Suprapubic skin (tissue), 4 donors: Measurements from ENCODE around the gene WWOX. TPM values are rescaled to one million over a fixed set of nuclear protein-coding genes. Genes with fewer than 3 reads are reported as not detected.

Source experiments
- DNase-seq, 2 donors: peaks; one replicate each; pipeline ENCODE4 v3.0.0-alpha.2; 2019; ENCODE audit warnings: low spot score in 2 of 2
- H3K27ac ChIP-seq: fragments of 200-600 bp; sonication (generic); one replicate; pipeline ENCODE4 v1.5.1; 2019
- H3K27me3 ChIP-seq: fragments of 200-600 bp; sonication (generic); one replicate; pipeline ENCODE4 v1.5.1; 2019
- H3K36me3 ChIP-seq: fragments of 200-600 bp; sonication (generic); one replicate; pipeline ENCODE4 v1.5.1; 2019
- H3K4me1 ChIP-seq: fragments of 200-600 bp; sonication (generic); one replicate; pipeline ENCODE4 v1.5.1; 2019
- H3K4me3 ChIP-seq: fragments of 200-600 bp; sonication (generic); one replicate; pipeline ENCODE4 v1.5.1; 2019; ENCODE audit warnings: mild to moderate bottlenecking
- H3K9me3 ChIP-seq: fragments of 200-600 bp; sonication (generic); one replicate; pipeline ENCODE4 v1.5.1; 2019
- EP300 ChIP-seq: sonication (generic); formaldehyde crosslinking; IDR thresholded peaks from one replicate; pipeline ENCODE4 v1.6.1; 2017; ENCODE audit warnings: antibody characterized with exemption
- POLR2A ChIP-seq, 2 donors: fragments of 450-650 bp; IDR thresholded peaks; one replicate each; pipeline ENCODE4 v1.6.1; 2017; ENCODE audit warnings: antibody characterized with exemption in 2 of 2, mild to moderate bottlenecking in 2 of 2, moderate library complexity in 2 of 2
- POLR2AphosphoS5 ChIP-seq, 3 donors: sonication (generic); formaldehyde crosslinking; IDR thresholded peaks; one replicate each; pipeline ENCODE4 v1.6.1; 2017; ENCODE audit warnings: antibody characterized with exemption in 3 of 3
- WGBS: methylation state at CpG from one replicate; pipeline ENCODE4 v1.1.5; 2018; 5-methylcytosine and 5-hydroxymethylcytosine counted together
- total RNA-seq, 4 donors: library from RNA; depleted of rRNA; stranded (reverse); fragments of >200 nt; gene quantifications; one replicate each; pipeline ENCODE4 v1.1.0, GENCODE V29; 2016
- TF ChIP-seq, protein P1 (sequence below), 2 donors: fragments of 200-600 bp in 1 of 2; fragments of 450-650 bp in 1 of 2; sonication (generic) in 1 of 2; IDR thresholded peaks; one replicate each; pipeline ENCODE4 v1.5.1; 2016 to 2019; ENCODE audit warnings: antibody characterized with exemption in 2 of 2, mild to moderate bottlenecking in 1 of 2, moderate library complexity in 1 of 2

WWOX gene
- total RNA-seq, 4 donors from 2014 or later: 29.6 to 104 (median 47.3) TPM

DNA sequence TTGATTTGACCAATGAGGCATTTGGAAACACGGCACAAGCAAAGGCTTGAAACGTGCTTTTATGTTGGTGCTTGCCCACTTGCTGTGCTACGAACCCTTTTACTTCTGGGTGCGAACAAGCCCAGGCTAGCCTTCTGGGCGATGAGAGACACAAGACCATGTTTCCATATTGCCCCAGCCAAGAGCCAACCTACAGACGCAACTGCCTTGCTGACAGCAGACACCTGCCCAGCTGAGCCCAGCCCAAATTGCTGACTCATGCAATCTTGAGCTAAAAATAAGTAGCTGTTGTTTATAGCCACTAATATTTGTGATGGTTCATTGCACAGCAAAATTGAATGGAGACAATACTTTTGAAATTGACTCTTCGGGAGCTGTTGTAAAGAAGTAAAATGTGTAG is 464.5 kb downstream of the WWOX start:
- Histone ChIP-seq H3K4me3 (no peak overlapping the region), H3K4me1 (peaks cover 9% of the 10 kb centered on the region), H3K27ac (no peak overlapping the region), H3K36me3 (no peaks in the 10 kb centered on the region), H3K9me3 (no peaks in the 10 kb centered on the region), H3K27me3 (no peaks in the 10 kb centered on the region)
- TF ChIP-seq, protein P1, sequence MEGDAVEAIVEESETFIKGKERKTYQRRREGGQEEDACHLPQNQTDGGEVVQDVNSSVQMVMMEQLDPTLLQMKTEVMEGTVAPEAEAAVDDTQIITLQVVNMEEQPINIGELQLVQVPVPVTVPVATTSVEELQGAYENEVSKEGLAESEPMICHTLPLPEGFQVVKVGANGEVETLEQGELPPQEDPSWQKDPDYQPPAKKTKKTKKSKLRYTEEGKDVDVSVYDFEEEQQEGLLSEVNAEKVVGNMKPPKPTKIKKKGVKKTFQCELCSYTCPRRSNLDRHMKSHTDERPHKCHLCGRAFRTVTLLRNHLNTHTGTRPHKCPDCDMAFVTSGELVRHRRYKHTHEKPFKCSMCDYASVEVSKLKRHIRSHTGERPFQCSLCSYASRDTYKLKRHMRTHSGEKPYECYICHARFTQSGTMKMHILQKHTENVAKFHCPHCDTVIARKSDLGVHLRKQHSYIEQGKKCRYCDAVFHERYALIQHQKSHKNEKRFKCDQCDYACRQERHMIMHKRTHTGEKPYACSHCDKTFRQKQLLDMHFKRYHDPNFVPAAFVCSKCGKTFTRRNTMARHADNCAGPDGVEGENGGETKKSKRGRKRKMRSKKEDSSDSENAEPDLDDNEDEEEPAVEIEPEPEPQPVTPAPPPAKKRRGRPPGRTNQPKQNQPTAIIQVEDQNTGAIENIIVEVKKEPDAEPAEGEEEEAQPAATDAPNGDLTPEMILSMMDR (IDR thresholded peaks at IDR 0.05): no peak
- TF ChIP-seq EP300: no peak
- no peak for TF ChIP-seq POLR2AphosphoS5 (IDR thresholded peaks at IDR 0.05)
- TF ChIP-seq POLR2A (IDR thresholded peaks at IDR 0.05): no peak
- 37% methylated on average over 4 of the region's 7 CpGs for WGBS
- DNase-seq: no peak

DNA sequence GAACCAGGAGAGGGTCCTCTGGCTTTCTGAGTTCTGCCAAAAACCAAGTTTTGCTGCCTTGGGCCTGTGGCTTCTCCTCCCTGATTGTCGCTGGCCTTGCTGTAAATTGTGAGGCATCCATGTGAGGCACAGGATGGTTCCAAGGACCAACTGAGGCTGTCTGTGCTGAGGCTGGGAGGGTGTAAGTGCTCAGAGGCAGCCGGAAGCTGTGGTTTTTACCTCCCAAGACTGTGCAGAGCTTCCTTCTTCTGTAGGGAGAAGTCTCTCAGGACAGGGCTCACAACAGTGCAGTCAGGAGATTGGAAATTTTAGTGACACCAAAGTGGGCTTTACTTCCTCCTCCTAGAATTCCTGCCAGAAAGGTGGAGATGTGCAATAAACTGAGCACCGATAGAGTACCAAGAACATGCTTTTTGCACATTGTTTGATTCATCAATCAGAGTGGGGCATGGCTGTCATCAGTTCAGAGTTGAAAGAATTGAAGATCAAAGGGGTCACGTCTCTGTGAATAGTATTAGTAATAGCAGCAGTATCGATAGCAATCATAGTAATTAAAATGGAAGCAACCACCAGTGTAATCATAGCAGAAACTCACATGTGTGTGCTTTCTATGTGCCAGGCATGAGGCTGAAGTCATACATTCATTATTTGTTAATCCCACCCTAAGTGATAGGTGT is 467.1 kb downstream of the WWOX start:
- no peaks in the 10 kb centered on the region for H3K27me3 ChIP-seq
- DNase-seq: no peak
- TF ChIP-seq POLR2AphosphoS5 (IDR thresholded peaks at IDR 0.05) (no peak), EP300 (no peak), POLR2A (IDR thresholded peaks at IDR 0.05) (no peak)
- TF ChIP-seq, protein P1 (IDR thresholded peaks at IDR 0.05): no peak
- H3K36me3 ChIP-seq: no peaks in the 10 kb centered on the region
- WGBS: 73% methylated on average over 4 of the region's 5 CpGs
- no peaks in the 10 kb centered on the region for H3K9me3 ChIP-seq
- H3K4me3 ChIP-seq: no peak overlapping the region
- H3K4me1 ChIP-seq: peaks cover 9% of the 10 kb centered on the region
- no peak overlapping the region for H3K27ac ChIP-seq

DNA sequence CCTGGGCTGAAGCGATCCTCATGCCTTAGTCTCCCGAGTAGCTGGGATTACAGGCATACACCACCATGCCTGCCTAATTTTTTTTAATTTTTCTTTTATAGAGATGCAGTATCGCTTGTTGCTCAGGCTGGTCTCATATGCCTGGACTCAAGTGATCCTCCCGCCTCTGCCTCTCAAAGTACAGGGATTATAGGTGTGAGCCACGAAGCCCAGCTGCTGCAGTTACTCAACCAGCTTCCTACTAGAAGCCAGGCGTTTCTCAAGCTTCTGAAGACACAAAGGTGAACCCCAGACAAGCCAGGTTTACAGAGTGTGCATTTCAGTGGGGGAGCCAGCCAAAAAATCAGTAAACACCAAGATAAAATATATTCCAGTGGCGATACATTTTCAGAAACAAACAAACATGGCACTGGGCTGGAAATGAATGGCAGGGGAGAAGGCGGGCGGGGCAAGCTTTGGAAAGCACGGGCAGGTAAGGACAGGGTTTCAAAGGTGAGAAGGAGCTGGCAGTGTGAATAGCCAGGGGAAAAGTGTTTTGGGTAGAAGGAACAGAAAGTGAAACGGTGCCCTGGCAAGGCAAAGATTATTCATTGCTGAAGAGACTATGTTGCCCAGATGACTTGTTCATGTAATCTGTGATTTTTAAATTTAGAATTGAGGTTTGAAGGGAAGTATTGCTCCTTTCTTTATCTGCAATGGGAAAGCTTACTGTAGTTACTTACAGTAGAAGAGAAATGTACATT is 471.1 kb downstream of the WWOX start:
- DNase-seq: no peak
- 77% methylated on average over 11 of the region's 11 CpGs for WGBS
- Histone ChIP-seq H3K27ac (no peak overlapping the region), H3K9me3 (no peaks in the 10 kb centered on the region), H3K4me1 (no peaks in the 10 kb centered on the region), H3K4me3 (no peak overlapping the region), H3K27me3 (no peaks in the 10 kb centered on the region), H3K36me3 (no peaks in the 10 kb centered on the region)
- TF ChIP-seq, protein P1 (IDR thresholded peaks at IDR 0.05): no peak
- TF ChIP-seq POLR2A (IDR thresholded peaks at IDR 0.05) (no peak), EP300 (no peak), POLR2AphosphoS5 (IDR thresholded peaks at IDR 0.05) (no peak)

DNA sequence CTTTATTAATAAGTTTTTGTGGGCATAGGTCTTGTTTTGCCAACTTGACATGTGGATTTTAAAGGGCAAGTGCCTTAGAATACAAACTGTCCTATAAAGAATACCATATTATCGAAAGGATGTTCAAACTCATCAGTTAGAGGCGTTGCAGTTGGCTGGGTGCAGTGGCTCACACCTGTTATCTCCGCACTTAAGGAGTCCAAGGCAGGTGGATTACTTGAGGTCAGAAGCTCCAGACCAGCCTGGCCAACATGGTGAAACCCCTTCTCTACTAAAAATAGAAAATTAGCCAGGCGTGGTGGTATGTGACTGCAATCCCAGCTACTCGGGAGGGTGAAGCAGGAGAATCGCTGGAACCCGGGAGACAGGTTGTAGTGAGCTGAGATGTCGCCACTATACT is 472.0 kb downstream of the WWOX start:
- no peak for DNase-seq
- H3K4me3 ChIP-seq: no peak overlapping the region
- no peaks in the 10 kb centered on the region for H3K27me3 ChIP-seq
- WGBS: 97% methylated on average over 8 of the region's 8 CpGs
- no peaks in the 10 kb centered on the region for H3K9me3 ChIP-seq
- no peaks in the 10 kb centered on the region for H3K4me1 ChIP-seq
- H3K27ac ChIP-seq: no peak overlapping the region
- no peaks in the 10 kb centered on the region for H3K36me3 ChIP-seq
- TF ChIP-seq, protein P1 (IDR thresholded peaks at IDR 0.05): no peak
- TF ChIP-seq EP300: no peak
- no peak for TF ChIP-seq POLR2AphosphoS5 (IDR thresholded peaks at IDR 0.05)
- no peak for TF ChIP-seq POLR2A (IDR thresholded peaks at IDR 0.05)

DNA sequence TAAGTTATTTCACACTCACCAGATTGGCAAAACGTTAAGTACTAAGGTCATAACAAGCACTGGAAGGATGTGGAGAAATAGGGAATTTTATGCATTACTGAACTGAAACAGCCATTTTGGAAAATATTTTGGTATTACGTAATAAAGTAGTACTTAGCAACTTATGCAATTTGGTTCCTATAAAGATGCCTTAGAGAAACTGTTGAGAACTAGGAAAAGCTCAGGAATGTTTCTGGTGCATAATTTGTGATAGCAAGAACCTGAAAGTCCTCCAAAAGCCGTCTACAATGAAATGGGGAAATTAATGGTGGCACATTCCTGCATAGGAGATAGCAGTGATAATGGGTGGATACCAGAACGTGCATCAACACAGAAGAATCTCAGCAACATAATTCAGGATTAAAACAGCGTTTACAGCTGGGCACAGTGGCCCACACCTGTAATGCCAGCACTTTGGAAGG is 472.5 kb downstream of the WWOX start:
- H3K27me3 ChIP-seq: no peaks in the 10 kb centered on the region
- TF ChIP-seq POLR2AphosphoS5 (IDR thresholded peaks at IDR 0.05): no peak
- TF ChIP-seq, protein P1 (IDR thresholded peaks at IDR 0.05): no peak
- no peak overlapping the region for H3K27ac ChIP-seq
- no peaks in the 10 kb centered on the region for H3K4me1 ChIP-seq
- DNase-seq: no peak
- no peak overlapping the region for H3K4me3 ChIP-seq
- H3K9me3 ChIP-seq: no peaks in the 10 kb centered on the region
- H3K36me3 ChIP-seq: no peaks in the 10 kb centered on the region
- WGBS: 60% methylated on average over 5 of the region's 5 CpGs
